Activated naive CD4-positive, alpha-beta T cell treated with anti-CD3 and anti-CD28 coated beads, Interleukin-2, amount 50 U/mL, for 24 hours (primary cell): ENCODE data around the gene ZNF22.
A peak's percentile ranks its signal among the peaks of the same experiment; 100 is the strongest.

Experiments used
- H3K27ac Mint-ChIP-seq: one replicate; pipeline ENCODE4 v1.8.0; 2021; ENCODE audit warnings: mild to moderate bottlenecking, mixed read lengths
- H3K27me3 Mint-ChIP-seq: one replicate; pipeline ENCODE4 v1.8.0; 2021; ENCODE audit warnings: mixed read lengths
- H3K36me3 Mint-ChIP-seq: one replicate; pipeline ENCODE4 v1.8.0; 2021; ENCODE audit warnings: mixed read lengths
- H3K4me1 Mint-ChIP-seq: one replicate; pipeline ENCODE4 v1.8.0; 2021; ENCODE audit warnings: mixed read lengths
- H3K4me3 Mint-ChIP-seq: one replicate; pipeline ENCODE4 v1.8.0; 2021; ENCODE audit warnings: mild to moderate bottlenecking, mixed read lengths
- H3K9me3 Mint-ChIP-seq: one replicate; pipeline ENCODE4 v1.8.0; 2021; ENCODE audit warnings: mixed read lengths

Gene ZNF22

GRCh38 chr10:45000752-45001380 is at the start of gene ZNF22:
Gene ZNF22, plus strand, starts transcription at chr10:45000923. Its CDS starts 2,446 bp downstream, at chr10:45003369.
- H3K27ac Mint-ChIP-seq = peak within 1 kb of the TSS; percentile 95
- peak within 1 kb of the TSS; percentile 90 for H3K4me3 Mint-ChIP-seq
- H3K27me3 Mint-ChIP-seq = no peaks in the 10 kb centered on the region
- H3K4me1 Mint-ChIP-seq = peaks cover 38% of the 10 kb centered on the region
- peaks cover 39% of the 10 kb centered on the region for H3K36me3 Mint-ChIP-seq
- peaks cover 20% of the 10 kb centered on the region for H3K9me3 Mint-ChIP-seq

- H3K9me3 Mint-ChIP-seq = no peaks in the 10 kb centered on the region
- no peak overlapping the region for H3K4me3 Mint-ChIP-seq
- H3K27me3 Mint-ChIP-seq = no peaks in the 10 kb centered on the region
- no peak overlapping the region for H3K27ac Mint-ChIP-seq
- H3K4me1 Mint-ChIP-seq = no peaks in the 10 kb centered on the region
- H3K36me3 Mint-ChIP-seq = peaks cover 5% of the 10 kb centered on the region
Observed at GRCh38 chr10:44951576-44952226, 49.0 kb upstream of the ZNF22 start.

- H3K27me3 Mint-ChIP-seq = no peaks in the 10 kb centered on the region
- peaks cover 5% of the 10 kb centered on the region for H3K36me3 Mint-ChIP-seq
- H3K27ac Mint-ChIP-seq = no peak overlapping the region
- peaks cover 4% of the 10 kb centered on the region for H3K4me1 Mint-ChIP-seq
- no peaks in the 10 kb centered on the region for H3K9me3 Mint-ChIP-seq
- no peak overlapping the region for H3K4me3 Mint-ChIP-seq
Observed at GRCh38 chr10:44952779-44953231, 47.9 kb upstream of the ZNF22 start.

DNA sequence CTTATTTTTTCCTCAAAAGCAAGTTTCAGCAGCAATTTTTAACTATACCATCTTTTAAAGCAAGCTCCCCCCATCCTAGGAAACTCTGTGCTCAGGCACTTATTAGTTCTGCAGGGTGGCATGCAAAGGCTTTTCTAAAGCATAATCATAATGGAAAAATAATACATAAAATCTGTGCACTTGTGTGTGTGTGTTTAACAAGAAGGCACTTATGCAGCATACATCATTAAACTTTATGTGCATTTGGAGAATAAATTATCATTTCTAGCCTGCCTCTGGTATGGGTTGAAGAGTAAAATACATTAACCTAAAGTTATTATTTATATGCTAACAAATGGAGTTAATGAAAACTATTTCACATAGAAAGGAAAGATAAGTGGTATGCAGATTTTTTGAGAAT is 46.7 kb upstream of the ZNF22 start:
- Mint-ChIP-seq H3K36me3 (peaks cover 5% of the 10 kb centered on the region), H3K27me3 (no peaks in the 10 kb centered on the region), H3K4me3 (no peak overlapping the region), H3K27ac (no peak overlapping the region), H3K4me1 (peaks cover 13% of the 10 kb centered on the region), H3K9me3 (no peaks in the 10 kb centered on the region)

GRCh38 chr10:44954962-44955361 is 45.8 kb upstream of the ZNF22 start:
- Mint-ChIP-seq H3K4me1 (peaks cover 15% of the 10 kb centered on the region), H3K27ac (peak overlapping the region; percentile 61), H3K4me3 (no peak overlapping the region), H3K9me3 (no peaks in the 10 kb centered on the region), H3K36me3 (peaks cover 5% of the 10 kb centered on the region), H3K27me3 (no peaks in the 10 kb centered on the region)

DNA sequence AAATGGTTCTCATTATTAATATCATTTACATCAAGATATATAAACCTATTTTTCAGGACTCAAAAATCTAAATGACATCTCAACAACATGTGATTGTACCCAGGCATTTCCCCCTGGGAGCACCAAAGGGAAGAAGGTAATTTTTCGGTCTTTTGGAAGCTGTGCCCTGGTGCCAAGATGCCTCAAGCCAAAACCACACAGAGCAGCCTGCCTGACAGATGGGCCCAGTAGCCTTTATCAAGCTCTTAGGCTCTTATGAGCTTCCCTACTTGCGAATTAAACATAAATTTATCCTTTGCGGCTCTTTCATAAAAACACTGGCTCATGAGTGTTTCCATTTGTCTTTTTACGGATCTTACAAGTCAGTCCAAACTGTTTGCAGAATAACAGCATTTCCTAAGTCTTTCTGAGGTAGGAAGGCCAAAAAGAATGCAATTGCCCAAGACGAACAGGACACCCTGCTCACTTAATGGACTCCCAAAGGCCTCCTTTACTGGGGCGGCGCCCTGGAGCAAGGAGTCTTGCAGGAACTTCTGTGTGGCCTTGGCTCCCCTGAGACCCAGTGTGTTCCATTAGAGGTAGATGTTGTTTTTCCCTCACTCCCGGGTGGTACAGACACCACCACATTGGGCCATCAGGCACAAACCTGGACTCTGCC is 45.2 kb upstream of the ZNF22 start:
- Mint-ChIP-seq H3K4me3 (no peak overlapping the region), H3K27ac (no peak overlapping the region), H3K4me1 (peaks cover 21% of the 10 kb centered on the region), H3K27me3 (no peaks in the 10 kb centered on the region), H3K36me3 (peaks cover 5% of the 10 kb centered on the region), H3K9me3 (no peaks in the 10 kb centered on the region)

GRCh38 chr10:44956226-44956625 is 44.5 kb upstream of the ZNF22 start:
- Mint-ChIP-seq H3K36me3 (peaks cover 5% of the 10 kb centered on the region), H3K4me3 (no peak overlapping the region), H3K27me3 (no peaks in the 10 kb centered on the region), H3K27ac (no peak overlapping the region), H3K9me3 (no peaks in the 10 kb centered on the region), H3K4me1 (peaks cover 22% of the 10 kb centered on the region)

DNA sequence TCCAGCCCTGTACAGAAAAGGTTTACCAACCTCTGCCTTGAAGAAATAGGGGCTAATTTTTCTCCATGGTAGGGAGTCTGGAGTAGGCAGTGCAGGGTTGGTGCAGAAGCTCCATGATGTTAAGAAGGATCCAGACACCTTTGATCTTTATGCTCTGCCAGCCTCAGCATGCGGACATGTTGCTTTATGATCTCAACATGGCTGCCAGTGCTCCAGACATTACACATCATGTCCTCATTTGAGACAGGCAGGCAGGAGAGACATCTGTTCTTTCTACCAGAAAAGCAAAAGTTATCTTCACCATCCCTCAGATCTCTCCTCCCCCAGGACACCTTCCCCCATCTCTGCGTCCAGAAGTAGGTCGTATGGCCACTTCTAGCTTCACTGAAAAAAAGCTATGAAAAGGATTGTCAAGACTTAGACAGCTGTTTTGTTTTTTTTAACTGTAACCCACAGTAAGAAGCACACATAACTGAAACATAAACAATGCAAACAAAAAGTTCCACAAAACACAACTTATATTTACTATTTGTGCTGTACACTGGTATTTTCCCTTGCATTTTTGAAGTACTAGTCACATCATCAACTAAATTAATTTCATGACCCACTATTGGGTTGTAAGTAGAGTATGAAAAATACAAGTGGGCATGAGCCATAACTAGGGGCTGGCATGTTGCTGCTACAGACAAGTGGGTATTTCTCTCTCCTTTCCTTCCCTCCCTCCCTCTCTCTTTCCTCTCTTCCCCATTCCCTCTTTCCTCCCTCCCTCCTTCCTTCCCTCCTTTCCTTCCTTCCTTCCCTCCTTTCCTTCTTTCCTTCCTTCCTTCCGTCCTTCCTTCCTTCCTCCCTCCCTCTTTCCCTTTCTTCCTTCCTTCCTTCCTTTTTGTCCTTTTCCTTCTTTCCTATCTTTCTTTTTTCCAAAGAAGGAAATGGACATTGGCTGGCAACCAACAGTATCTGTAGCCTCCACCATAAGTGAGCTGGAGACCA is 43.7 kb upstream of the ZNF22 start:
- Mint-ChIP-seq H3K36me3 (peaks cover 5% of the 10 kb centered on the region), H3K9me3 (no peaks in the 10 kb centered on the region), H3K27ac (no peak overlapping the region), H3K4me3 (no peak overlapping the region), H3K27me3 (no peaks in the 10 kb centered on the region), H3K4me1 (peaks cover 22% of the 10 kb centered on the region)

- Mint-ChIP-seq H3K4me3 (peak overlapping the region; percentile 86), H3K27me3 (no peaks in the 10 kb centered on the region), H3K27ac (peak overlapping the region; percentile 63), H3K36me3 (peaks cover 5% of the 10 kb centered on the region), H3K4me1 (peaks cover 22% of the 10 kb centered on the region), H3K9me3 (no peaks in the 10 kb centered on the region)
Observed at GRCh38 chr10:44958196-44958897, 42.4 kb upstream of the ZNF22 start.

DNA sequence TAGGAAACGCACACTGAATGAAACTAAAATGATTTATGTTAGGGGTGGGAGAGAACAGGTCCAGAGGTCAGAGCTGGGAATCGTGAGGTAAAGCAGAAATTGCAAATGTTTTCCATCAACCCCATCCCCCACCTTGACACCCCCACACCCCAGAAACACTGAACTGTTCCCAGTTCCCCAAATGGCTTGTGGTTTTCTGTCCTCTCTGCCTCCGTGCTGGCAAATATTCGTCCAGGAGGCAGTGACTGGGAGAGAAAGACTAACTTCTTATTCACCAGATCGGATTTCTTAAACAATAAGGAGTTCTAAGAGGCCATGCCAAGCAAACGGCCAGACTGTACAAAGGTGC is 41.9 kb upstream of the ZNF22 start:
- Mint-ChIP-seq H3K27me3 (no peaks in the 10 kb centered on the region), H3K4me3 (peak overlapping the region; percentile 86), H3K27ac (no peak overlapping the region), H3K9me3 (no peaks in the 10 kb centered on the region), H3K36me3 (peaks cover 5% of the 10 kb centered on the region), H3K4me1 (peaks cover 22% of the 10 kb centered on the region)

- peak within 1 kb of the TSS; percentile 86 for H3K4me3 Mint-ChIP-seq
- H3K4me1 Mint-ChIP-seq = peaks cover 22% of the 10 kb centered on the region
- H3K27me3 Mint-ChIP-seq = no peaks in the 10 kb centered on the region
- H3K36me3 Mint-ChIP-seq = peaks cover 5% of the 10 kb centered on the region
- H3K27ac Mint-ChIP-seq = no peak within 1 kb of the TSS
- H3K9me3 Mint-ChIP-seq = no peaks in the 10 kb centered on the region
Observed at GRCh38 chr10:44959247-44960087, 41.3 kb upstream of the ZNF22 start, which contains the start of gene RASSF4. Gene RASSF4, plus strand, starts transcription at chr10:44959802. Its CDS starts 10,401 bp downstream, at chr10:44970203.

DNA sequence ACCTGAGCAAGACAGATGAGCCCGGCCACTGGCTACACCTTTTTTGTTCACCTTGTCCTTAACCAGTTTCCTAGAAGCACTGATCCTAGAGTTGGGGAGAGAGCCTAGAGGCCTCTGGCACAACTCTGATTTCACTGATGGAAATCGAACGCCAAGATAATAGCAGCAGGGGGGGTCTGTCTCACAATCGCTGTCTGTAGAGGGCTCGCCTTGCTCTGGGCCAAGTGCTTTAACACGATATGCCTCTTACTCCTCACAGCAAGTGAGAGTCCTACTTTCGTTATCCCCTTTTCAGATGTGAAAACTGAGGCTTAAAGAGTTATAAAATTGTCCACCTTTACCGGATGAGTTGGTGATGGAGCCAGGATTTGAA is 40.6 kb upstream of the ZNF22 start:
- H3K36me3 Mint-ChIP-seq = peaks cover 3% of the 10 kb centered on the region
- H3K27ac Mint-ChIP-seq = no peak overlapping the region
- peaks cover 22% of the 10 kb centered on the region for H3K4me1 Mint-ChIP-seq

GRCh38 chr10:44960482-44961229 is 40.1 kb upstream of the ZNF22 start:
- H3K9me3 Mint-ChIP-seq = no peaks in the 10 kb centered on the region
- H3K27ac Mint-ChIP-seq = no peak overlapping the region
- H3K27me3 Mint-ChIP-seq = no peaks in the 10 kb centered on the region
- H3K4me1 Mint-ChIP-seq = peaks cover 23% of the 10 kb centered on the region
- H3K4me3 Mint-ChIP-seq = peak overlapping the region; percentile 86
- peaks cover 3% of the 10 kb centered on the region for H3K36me3 Mint-ChIP-seq

More for the DNA sequence above, 40.6 kb upstream of the ZNF22 start:
- H3K4me3 Mint-ChIP-seq = peak overlapping the region; percentile 86
- H3K9me3 Mint-ChIP-seq = no peaks in the 10 kb centered on the region
- no peaks in the 10 kb centered on the region for H3K27me3 Mint-ChIP-seq

DNA sequence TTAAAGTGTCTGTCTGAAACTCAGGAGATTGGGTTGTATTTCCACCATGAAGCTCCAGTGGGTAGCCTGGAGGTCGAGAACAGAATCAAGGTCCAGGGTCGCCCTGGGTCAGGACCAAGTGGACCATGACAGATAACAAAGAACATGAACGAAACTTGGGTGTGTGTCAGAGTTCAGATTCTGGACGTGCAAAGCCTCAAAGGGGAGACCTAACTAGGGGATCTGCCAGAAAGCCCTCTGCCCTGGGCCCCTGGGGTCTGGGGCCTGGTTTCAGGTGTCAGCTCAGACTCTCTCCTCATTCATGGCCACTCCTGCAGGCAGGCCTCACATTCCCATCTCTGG is 39.5 kb upstream of the ZNF22 start:
- H3K4me3 Mint-ChIP-seq = no peak overlapping the region
- no peaks in the 10 kb centered on the region for H3K9me3 Mint-ChIP-seq
- no peaks in the 10 kb centered on the region for H3K27me3 Mint-ChIP-seq
- peaks cover 29% of the 10 kb centered on the region for H3K4me1 Mint-ChIP-seq
- H3K36me3 Mint-ChIP-seq = peaks cover 1% of the 10 kb centered on the region
- no peak overlapping the region for H3K27ac Mint-ChIP-seq
